Measurements from ENCODE around the gene ABCA9.

DNA sequence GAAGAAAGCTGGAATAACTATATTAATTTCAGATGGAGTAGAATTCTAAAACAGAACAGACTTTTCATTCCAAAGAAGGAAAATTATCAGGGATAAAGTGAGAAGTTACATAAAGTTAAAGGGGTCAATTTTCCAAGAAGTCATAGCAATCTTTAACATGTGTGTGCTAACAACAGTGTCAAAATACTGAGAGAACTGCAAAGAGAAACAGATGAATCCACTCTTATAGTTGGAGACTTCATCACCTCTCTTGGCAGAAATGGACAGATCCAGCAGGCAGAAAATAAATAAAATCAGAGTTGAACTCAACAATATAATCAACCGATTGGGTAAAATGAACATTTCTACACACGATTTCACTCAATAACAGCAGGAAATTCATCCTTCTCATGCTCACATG is 5.4 kb downstream of the ABCA9 start:
- TF ChIP-seq POLR2A (IDR thresholded peaks at IDR 0.05), result no peak
- TF ChIP-seq, protein P1, sequence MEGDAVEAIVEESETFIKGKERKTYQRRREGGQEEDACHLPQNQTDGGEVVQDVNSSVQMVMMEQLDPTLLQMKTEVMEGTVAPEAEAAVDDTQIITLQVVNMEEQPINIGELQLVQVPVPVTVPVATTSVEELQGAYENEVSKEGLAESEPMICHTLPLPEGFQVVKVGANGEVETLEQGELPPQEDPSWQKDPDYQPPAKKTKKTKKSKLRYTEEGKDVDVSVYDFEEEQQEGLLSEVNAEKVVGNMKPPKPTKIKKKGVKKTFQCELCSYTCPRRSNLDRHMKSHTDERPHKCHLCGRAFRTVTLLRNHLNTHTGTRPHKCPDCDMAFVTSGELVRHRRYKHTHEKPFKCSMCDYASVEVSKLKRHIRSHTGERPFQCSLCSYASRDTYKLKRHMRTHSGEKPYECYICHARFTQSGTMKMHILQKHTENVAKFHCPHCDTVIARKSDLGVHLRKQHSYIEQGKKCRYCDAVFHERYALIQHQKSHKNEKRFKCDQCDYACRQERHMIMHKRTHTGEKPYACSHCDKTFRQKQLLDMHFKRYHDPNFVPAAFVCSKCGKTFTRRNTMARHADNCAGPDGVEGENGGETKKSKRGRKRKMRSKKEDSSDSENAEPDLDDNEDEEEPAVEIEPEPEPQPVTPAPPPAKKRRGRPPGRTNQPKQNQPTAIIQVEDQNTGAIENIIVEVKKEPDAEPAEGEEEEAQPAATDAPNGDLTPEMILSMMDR (IDR thresholded peaks at IDR 0.05), result no peak
